GM12878 (cell line): ENCODE measurements around the gene PPP6R2. TPM values are rescaled to one million over a fixed set of nuclear protein-coding genes. Genes with fewer than 3 reads are reported as not detected.

Experiments
- CBX5 ChIP-seq: sonication (generic); IDR thresholded peaks from 2 replicates; pipeline ENCODE4 v1.6.1; 2016; ENCODE audit warnings: low read depth, moderate library complexity, mild to moderate bottlenecking, inconsistent platforms
- CHD1 ChIP-seq: IDR thresholded peaks from 2 replicates; pipeline ENCODE4 v1.6.1; 2012; ENCODE audit warnings: low read depth, low read length, improper control_type of control experiment
- CHD2 ChIP-seq: IDR thresholded peaks from 2 replicates; pipeline ENCODE4 v1.6.1; 2011; ENCODE audit warnings: low read depth, low read length, improper control_type of control experiment, borderline replicate concordance
- CREB1 ChIP-seq: IDR thresholded peaks from 2 replicates; pipeline ENCODE4 v1.6.1; 2012; ENCODE audit warnings: low read depth, mild to moderate bottlenecking, inconsistent platforms
- EED ChIP-seq: sonication (generic); IDR thresholded peaks from 2 replicates; pipeline ENCODE4 v1.6.1; 2016; ENCODE audit warnings: antibody characterized with exemption, low read depth
- FOS ChIP-seq: IDR thresholded peaks from 3 replicates; pipeline ENCODE4 v1.6.1; 2011; ENCODE audit warnings: borderline replicate concordance; ENCODE audit not compliant: insufficient read length; ENCODE audit errors: extremely low read depth
- HDGF ChIP-seq: fragments of 450-650 bp; IDR thresholded peaks from 2 replicates; pipeline ENCODE4 v1.6.1; 2016; ENCODE audit warnings: antibody characterized with exemption
- LARP7 ChIP-seq: fragments of 450-650 bp; IDR thresholded peaks from 2 replicates; pipeline ENCODE4 v1.6.1; 2017; ENCODE audit warnings: mild to moderate bottlenecking
- MTA2 ChIP-seq: fragments of 450-650 bp; IDR thresholded peaks from 2 replicates; pipeline ENCODE4 v1.6.1; 2016; ENCODE audit warnings: low read depth, mild to moderate bottlenecking, moderate library complexity
- MYC ChIP-seq: IDR thresholded peaks from 2 replicates; pipeline ENCODE4 v1.6.1; 2011; ENCODE audit warnings: mild to moderate bottlenecking, low read length, moderate library complexity, inconsistent platforms; ENCODE audit not compliant: insufficient read depth, insufficient replicate concordance, insufficient read length, severe bottlenecking
- NFXL1 ChIP-seq: fragments of 450-650 bp; IDR thresholded peaks from 2 replicates; pipeline ENCODE4 v1.6.1; 2017; ENCODE audit warnings: antibody characterized with exemption, mild to moderate bottlenecking, borderline replicate concordance
- NFYB ChIP-seq: IDR thresholded peaks from 2 replicates; pipeline ENCODE4 v1.6.1; 2011; ENCODE audit warnings: low read depth, mild to moderate bottlenecking, low read length, improper control_type of control experiment, moderate library complexity; ENCODE audit not compliant: insufficient read depth
- NR2F1 ChIP-seq: fragments of 450-650 bp; conservative IDR thresholded peaks from 2 replicates; pipeline ENCODE4 v1.6.1; 2017; ENCODE audit warnings: mild to moderate bottlenecking
- RAD21 ChIP-seq: IDR thresholded peaks from 2 replicates; pipeline ENCODE4 v1.6.1; 2011; ENCODE audit warnings: mild to moderate bottlenecking, low read depth, low read length, moderate library complexity; ENCODE audit not compliant: insufficient read depth
- RB1 ChIP-seq: fragments of 450-650 bp; formaldehyde crosslinking; IDR thresholded peaks from 2 replicates; pipeline ENCODE4 v1.6.1; 2017; ENCODE audit warnings: mild to moderate bottlenecking, borderline replicate concordance
- RBBP5 ChIP-seq: fragments of 200-600 bp; sonication (generic); conservative IDR thresholded peaks from 2 replicates; pipeline ENCODE4 v1.6.1; 2016
- RELA ChIP-seq: fragments of 450-650 bp; IDR thresholded peaks from 2 replicates; pipeline ENCODE4 v1.8.0; 2014; ENCODE audit warnings: borderline replicate concordance; ENCODE audit not compliant: partially characterized antibody
- SMC3 ChIP-seq: IDR thresholded peaks from 2 replicates; pipeline ENCODE4 v1.6.1; 2011; ENCODE audit warnings: low read length, improper control_type of control experiment, borderline replicate concordance
- TARDBP ChIP-seq: IDR thresholded peaks from 2 replicates; pipeline ENCODE4 v1.6.1; 2016; ENCODE audit warnings: borderline replicate concordance
- ZBED1 ChIP-seq: IDR thresholded peaks from 2 replicates; pipeline ENCODE4 v1.6.1; 2016; ENCODE audit warnings: borderline replicate concordance
- ZNF274 ChIP-seq: IDR thresholded peaks from one replicate; pipeline ENCODE4 v1.8.0; 2011; ENCODE audit not compliant: insufficient read length, insufficient read depth
- polyA plus RNA-seq, 11 experiments: library from polyadenylated mRNA; depleted of rRNA in 4 of 11; unstranded in 6 of 11; stranded (reverse) in 5 of 11; fragments of >200 nt; fragmentation: Nextera tagmentation in 4 of 11; fragmentation: Illumina TruSeq in 1 of 11; extraction: Ambion mirVana in 4 of 11; extraction: Trizol in 1 of 11; gene quantifications; 1 replicate in 1 of 11; 2 replicates in 10 of 11; pipeline versions ENCODE4 v1.2.1 to v1.2.3, GENCODE V29; 2011 to 2016; ENCODE audit warnings: inconsistent platforms in 2 of 11, missing spikeins in 2 of 11, low read depth in 1 of 11
- total RNA-seq, 4 experiments: library from RNA; depleted of rRNA in 3 of 4; stranded (reverse); fragments of >200 nt in 3 of 4; fragmentation: Illumina TruSeq in 1 of 4; extraction: Trizol in 1 of 4; gene quantifications; 2 replicates each; pipeline versions ENCODE4 v1.2.1 to v1.2.3, GENCODE V29; 2013 to 2021
- TF ChIP-seq, protein P1 (sequence below): fragments of 450-650 bp; formaldehyde crosslinking; IDR thresholded peaks from 2 replicates; pipeline ENCODE4 v1.4.0; 2022; ENCODE audit warnings: mild to moderate bottlenecking, moderate library complexity
- TF ChIP-seq, protein P2 (sequence below): fragments of 450-650 bp; formaldehyde crosslinking; IDR thresholded peaks from 2 replicates; pipeline ENCODE4 v1.5.0; 2022; ENCODE audit warnings: mild to moderate bottlenecking, missing genetic modification characterization
- TF ChIP-seq, protein P3 (sequence below): fragments of 450-650 bp; IDR thresholded peaks from 2 replicates; pipeline ENCODE4 v1.6.1; 2017; ENCODE audit warnings: mild to moderate bottlenecking

The PPP6R2 gene
- total and polyA plus RNA-seq, 10 of the 15 experiments (the other 5 are each of a cell fraction or from before 2014, with no cell fraction given): 0.29 to 52.6 (median 25.4) TPM

DNA sequence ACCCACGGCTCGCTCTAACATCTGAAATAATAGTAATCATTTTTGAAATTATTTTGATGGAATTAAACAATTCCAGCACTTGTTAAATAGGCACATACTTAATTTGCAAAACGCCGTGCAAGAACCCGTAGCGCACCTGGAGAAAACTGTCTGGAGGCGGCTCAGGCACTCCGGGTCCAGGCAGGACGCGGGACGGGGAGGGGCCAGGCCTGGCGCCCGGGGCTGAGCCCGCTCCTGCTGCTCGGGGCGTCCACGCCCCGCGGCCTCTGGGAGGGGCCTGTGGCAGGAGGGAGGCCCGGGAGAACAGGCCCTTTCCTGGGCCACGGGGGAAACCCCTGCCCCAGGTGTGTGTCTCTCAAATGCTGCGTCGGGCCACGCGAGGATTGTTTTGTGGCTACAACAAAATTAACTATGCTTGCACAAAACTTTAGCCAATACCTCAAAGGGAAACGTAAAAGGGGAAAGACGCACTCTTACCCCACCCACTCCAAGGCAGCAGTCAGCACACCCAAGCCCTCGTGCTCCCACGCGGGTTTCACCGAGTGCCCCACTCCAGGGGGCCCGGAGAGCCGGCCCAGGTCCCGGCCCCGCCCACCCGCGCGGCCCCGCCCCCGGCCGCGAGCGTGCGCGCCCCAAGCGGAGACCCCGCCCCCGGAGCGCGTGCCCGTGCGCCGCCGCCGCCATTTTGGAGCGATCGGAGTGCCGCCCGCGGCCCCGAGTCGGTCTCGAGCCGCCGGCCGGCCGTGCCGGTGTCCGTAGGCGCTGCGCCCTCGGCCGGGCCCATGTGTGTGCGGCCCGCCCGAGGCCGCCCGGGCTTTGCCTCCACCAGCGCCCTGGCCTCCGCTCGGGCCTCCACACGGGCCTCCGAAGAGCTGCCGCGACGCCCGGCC lies at the start of gene PPP6R2 (continued):
- no peak for TF ChIP-seq TARDBP
- TF ChIP-seq, protein P1, sequence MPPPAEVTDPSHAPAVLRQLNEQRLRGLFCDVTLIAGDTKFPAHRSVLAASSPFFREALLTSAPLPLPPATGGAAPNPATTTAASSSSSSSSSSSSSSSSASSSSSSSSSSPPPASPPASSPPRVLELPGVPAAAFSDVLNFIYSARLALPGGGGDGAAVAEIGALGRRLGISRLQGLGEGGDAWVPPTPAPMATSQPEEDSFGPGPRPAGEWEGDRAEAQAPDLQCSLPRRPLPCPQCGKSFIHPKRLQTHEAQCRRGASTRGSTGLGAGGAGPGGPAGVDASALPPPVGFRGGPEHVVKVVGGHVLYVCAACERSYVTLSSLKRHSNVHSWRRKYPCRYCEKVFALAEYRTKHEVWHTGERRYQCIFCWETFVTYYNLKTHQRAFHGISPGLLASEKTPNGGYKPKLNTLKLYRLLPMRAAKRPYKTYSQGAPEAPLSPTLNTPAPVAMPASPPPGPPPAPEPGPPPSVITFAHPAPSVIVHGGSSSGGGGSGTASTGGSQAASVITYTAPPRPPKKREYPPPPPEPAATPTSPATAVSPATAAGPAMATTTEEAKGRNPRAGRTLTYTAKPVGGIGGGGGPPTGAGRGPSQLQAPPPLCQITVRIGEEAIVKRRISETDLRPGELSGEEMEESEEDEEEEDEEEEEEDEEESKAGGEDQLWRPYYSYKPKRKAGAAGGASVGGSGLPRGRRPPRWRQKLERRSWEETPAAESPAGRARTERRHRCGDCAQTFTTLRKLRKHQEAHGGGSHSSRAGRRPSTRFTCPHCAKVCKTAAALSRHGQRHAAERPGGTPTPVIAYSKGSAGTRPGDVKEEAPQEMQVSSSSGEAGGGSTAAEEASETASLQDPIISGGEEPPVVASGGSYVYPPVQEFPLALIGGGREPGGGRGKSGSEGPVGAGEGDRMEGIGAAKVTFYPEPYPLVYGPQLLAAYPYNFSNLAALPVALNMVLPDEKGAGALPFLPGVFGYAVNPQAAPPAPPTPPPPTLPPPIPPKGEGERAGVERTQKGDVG: no peak
- TF ChIP-seq, protein P2, sequence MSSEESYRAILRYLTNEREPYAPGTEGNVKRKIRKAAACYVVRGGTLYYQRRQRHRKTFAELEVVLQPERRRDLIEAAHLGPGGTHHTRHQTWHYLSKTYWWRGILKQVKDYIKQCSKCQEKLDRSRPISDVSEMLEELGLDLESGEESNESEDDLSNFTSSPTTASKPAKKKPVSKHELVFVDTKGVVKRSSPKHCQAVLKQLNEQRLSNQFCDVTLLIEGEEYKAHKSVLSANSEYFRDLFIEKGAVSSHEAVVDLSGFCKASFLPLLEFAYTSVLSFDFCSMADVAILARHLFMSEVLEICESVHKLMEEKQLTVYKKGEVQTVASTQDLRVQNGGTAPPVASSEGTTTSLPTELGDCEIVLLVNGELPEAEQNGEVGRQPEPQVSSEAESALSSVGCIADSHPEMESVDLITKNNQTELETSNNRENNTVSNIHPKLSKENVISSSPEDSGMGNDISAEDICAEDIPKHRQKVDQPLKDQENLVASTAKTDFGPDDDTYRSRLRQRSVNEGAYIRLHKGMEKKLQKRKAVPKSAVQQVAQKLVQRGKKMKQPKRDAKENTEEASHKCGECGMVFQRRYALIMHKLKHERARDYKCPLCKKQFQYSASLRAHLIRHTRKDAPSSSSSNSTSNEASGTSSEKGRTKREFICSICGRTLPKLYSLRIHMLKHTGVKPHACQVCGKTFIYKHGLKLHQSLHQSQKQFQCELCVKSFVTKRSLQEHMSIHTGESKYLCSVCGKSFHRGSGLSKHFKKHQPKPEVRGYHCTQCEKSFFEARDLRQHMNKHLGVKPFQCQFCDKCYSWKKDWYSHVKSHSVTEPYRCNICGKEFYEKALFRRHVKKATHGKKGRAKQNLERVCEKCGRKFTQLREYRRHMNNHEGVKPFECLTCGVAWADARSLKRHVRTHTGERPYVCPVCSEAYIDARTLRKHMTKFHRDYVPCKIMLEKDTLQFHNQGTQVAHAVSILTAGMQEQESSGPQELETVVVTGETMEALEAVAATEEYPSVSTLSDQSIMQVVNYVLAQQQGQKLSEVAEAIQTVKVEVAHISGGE (CRISPR knock-in tag): no peak
- TF ChIP-seq CHD2: no peak
- TF ChIP-seq EED: no peak
- TF ChIP-seq RB1: no peak
- TF ChIP-seq NR2F1: peak; percentile 61
- TF ChIP-seq CHD1: no peak
- TF ChIP-seq RBBP5: no peak
- no peak for TF ChIP-seq MYC
- TF ChIP-seq MTA2: no peak
- no peak for TF ChIP-seq ZNF274
- no peak for TF ChIP-seq NFXL1
- no peak for TF ChIP-seq CREB1
- no peak for TF ChIP-seq NFYB
- no peak for TF ChIP-seq FOS
- TF ChIP-seq SMC3: no peak
- TF ChIP-seq RELA: no peak
- peak; percentile 91 for TF ChIP-seq LARP7
- no peak for TF ChIP-seq RAD21
- TF ChIP-seq ZBED1: no peak
- TF ChIP-seq CBX5: no peak
- TF ChIP-seq HDGF: no peak
- TF ChIP-seq, protein P3, sequence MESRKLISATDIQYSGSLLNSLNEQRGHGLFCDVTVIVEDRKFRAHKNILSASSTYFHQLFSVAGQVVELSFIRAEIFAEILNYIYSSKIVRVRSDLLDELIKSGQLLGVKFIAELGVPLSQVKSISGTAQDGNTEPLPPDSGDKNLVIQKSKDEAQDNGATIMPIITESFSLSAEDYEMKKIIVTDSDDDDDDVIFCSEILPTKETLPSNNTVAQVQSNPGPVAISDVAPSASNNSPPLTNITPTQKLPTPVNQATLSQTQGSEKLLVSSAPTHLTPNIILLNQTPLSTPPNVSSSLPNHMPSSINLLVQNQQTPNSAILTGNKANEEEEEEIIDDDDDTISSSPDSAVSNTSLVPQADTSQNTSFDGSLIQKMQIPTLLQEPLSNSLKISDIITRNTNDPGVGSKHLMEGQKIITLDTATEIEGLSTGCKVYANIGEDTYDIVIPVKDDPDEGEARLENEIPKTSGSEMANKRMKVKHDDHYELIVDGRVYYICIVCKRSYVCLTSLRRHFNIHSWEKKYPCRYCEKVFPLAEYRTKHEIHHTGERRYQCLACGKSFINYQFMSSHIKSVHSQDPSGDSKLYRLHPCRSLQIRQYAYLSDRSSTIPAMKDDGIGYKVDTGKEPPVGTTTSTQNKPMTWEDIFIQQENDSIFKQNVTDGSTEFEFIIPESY: no peak
